Large intestine (tissue), 3 donors: ENCODE measurements around the gene CCDC126. TPM values are rescaled to one million over a fixed set of nuclear protein-coding genes. Genes with fewer than 3 reads are reported as not detected.

Source experiments
- DNase-seq, 2 donors: peaks; one replicate each; pipeline versions ENCODE4 v3.0.0 to v3.0.0-alpha.2; 2013
- H3K27ac ChIP-seq: one replicate; pipeline ENCODE4 v1.5.1; 2013; ENCODE audit warnings: low read length
- H3K27me3 ChIP-seq: 2 replicates; pipeline ENCODE4 v1.6.1; 2013; ENCODE audit warnings: low read length; ENCODE audit not compliant: control insufficient read depth, insufficient read depth
- H3K36me3 ChIP-seq: 2 replicates; pipeline ENCODE4 v1.6.1; 2013; ENCODE audit warnings: low read length; ENCODE audit not compliant: control insufficient read depth, insufficient read depth
- H3K4me1 ChIP-seq: one replicate; pipeline ENCODE4 v1.6.1; 2013; ENCODE audit warnings: low read length; ENCODE audit not compliant: control insufficient read depth, insufficient read depth
- H3K4me3 ChIP-seq: one replicate; pipeline ENCODE4 v1.5.1; 2013; ENCODE audit warnings: low read length
- H3K9me3 ChIP-seq: one replicate; pipeline ENCODE4 v1.6.1; 2013; ENCODE audit warnings: mild to moderate bottlenecking, low read depth, low read length, moderate library complexity; ENCODE audit not compliant: control insufficient read depth
- whole genome bisulfite sequencing: methylation state at CpG from one replicate; pipeline ENCODE4 v1.1.5; 2013; ENCODE audit warnings: low lambda C conversion rate; ENCODE audit not compliant: insufficient coverage; 5-methylcytosine and 5-hydroxymethylcytosine counted together
- polyA plus RNA-seq: library from polyadenylated mRNA; unstranded; fragments of 120-200 nt; gene quantifications from one replicate; pipeline ENCODE4 v1.2.1, GENCODE V29; 2013

The CCDC126 gene
- polyA plus RNA-seq, 1 donor: 24.6 TPM

GRCh38 chr7:23594879-23595604, 2.1 kb upstream of the CCDC126 start:
- no peak overlapping the region for H3K27ac ChIP-seq
- no peaks in the 10 kb centered on the region for H3K27me3 ChIP-seq
- H3K4me3 ChIP-seq: no peak overlapping the region
- peaks cover 6% of the 10 kb centered on the region for H3K4me1 ChIP-seq
- H3K36me3 ChIP-seq: no peaks in the 10 kb centered on the region
- no peaks in the 10 kb centered on the region for H3K9me3 ChIP-seq
- DNase-seq: no peak

- DNase-seq: peak in 1 of 2 donors; percentile 59
- peak overlapping the region; percentile 98 for H3K27ac ChIP-seq
- H3K4me3 ChIP-seq: peak overlapping the region; percentile 63
- H3K4me1 ChIP-seq: peaks cover 6% of the 10 kb centered on the region
- H3K9me3 ChIP-seq: no peaks in the 10 kb centered on the region
- 20% methylated on average over 1 of the region's 4 CpGs for WGBS
- no peaks in the 10 kb centered on the region for H3K36me3 ChIP-seq
- no peaks in the 10 kb centered on the region for H3K27me3 ChIP-seq
These were observed 1.1 kb downstream of the CCDC126 start for GRCh38 chr7:23598296-23598695.

GRCh38 chr7:23600236-23600635, 3.1 kb downstream of the CCDC126 start:
- H3K4me3 ChIP-seq: no peak overlapping the region
- no peak for DNase-seq
- no peaks in the 10 kb centered on the region for H3K27me3 ChIP-seq
- H3K4me1 ChIP-seq: peaks cover 6% of the 10 kb centered on the region
- WGBS: 100% methylated on average over 1 of the region's 4 CpGs
- H3K36me3 ChIP-seq: no peaks in the 10 kb centered on the region
- no peak overlapping the region for H3K27ac ChIP-seq
- H3K9me3 ChIP-seq: no peaks in the 10 kb centered on the region

GRCh38 chr7:23603632-23604295, 6.6 kb downstream of the CCDC126 start:
- peaks cover 13% of the 10 kb centered on the region for H3K4me1 ChIP-seq
- 60% methylated on average over 1 of the region's 4 CpGs for WGBS
- no peaks in the 10 kb centered on the region for H3K36me3 ChIP-seq
- H3K27me3 ChIP-seq: no peaks in the 10 kb centered on the region
- peak in 1 of 2 donors; percentile 12 for DNase-seq
- no peaks in the 10 kb centered on the region for H3K9me3 ChIP-seq
- no peak overlapping the region for H3K27ac ChIP-seq
- no peak overlapping the region for H3K4me3 ChIP-seq

DNA sequence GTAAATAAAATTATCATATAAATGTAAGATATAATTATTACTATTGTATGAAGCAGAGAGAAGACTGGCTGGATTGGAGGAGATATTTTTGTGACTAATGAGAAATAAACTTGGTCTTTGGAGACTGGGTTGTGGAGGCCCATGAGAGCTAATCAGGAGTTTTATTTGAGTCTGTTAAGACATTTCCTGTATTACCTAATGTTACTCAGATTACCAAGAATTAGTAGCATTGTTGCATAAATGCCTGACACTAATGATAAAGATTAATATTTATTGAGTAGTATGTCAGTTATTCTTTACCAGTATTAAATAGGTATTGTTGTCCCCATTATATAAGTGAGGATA, 7.1 kb downstream of the CCDC126 start:
- peaks cover 9% of the 10 kb centered on the region for H3K4me1 ChIP-seq
- no peak overlapping the region for H3K27ac ChIP-seq
- peak in 1 of 2 donors; percentile 30 for DNase-seq
- H3K9me3 ChIP-seq: no peaks in the 10 kb centered on the region
- no peaks in the 10 kb centered on the region for H3K36me3 ChIP-seq
- no peak overlapping the region for H3K4me3 ChIP-seq
- no peaks in the 10 kb centered on the region for H3K27me3 ChIP-seq

GRCh38 chr7:23607130-23607529, 9.9 kb downstream of the CCDC126 start:
- H3K27ac ChIP-seq: no peak overlapping the region
- H3K4me1 ChIP-seq: peaks cover 9% of the 10 kb centered on the region
- no peak overlapping the region for H3K4me3 ChIP-seq
- peak in 1 of 2 donors; percentile 34 for DNase-seq
- no peaks in the 10 kb centered on the region for H3K9me3 ChIP-seq
- peaks cover 2% of the 10 kb centered on the region for H3K36me3 ChIP-seq
- no peaks in the 10 kb centered on the region for H3K27me3 ChIP-seq

- peaks cover 9% of the 10 kb centered on the region for H3K4me1 ChIP-seq
- DNase-seq: no peak
- H3K27me3 ChIP-seq: no peaks in the 10 kb centered on the region
- no peak overlapping the region for H3K4me3 ChIP-seq
- WGBS: no CpG with 5 or more reads among the region's 8 CpGs
- H3K9me3 ChIP-seq: no peaks in the 10 kb centered on the region
- peaks cover 4% of the 10 kb centered on the region for H3K36me3 ChIP-seq
- no peak overlapping the region for H3K27ac ChIP-seq
These were observed 10.7 kb downstream of the CCDC126 start for GRCh38 chr7:23607866-23608265.

DNA sequence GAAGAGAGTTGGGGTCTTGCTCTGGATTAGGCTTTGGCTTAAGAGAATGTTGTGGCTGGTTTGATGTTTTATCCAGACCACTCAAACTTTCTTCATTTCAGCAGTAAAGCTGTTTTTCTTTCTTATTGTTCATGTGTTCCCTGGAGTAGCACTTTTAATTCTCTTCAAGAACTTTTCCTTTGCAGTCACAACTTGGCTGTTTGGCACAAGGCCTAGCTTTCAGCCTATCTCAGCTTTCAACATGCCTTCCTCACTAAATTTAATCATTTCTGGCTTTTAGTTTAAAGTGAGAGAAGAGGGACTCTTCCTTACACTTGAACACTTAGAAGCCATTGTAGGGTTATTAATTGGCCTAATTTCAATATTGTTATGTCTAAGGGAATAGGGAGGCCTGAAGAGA, 18.1 kb downstream of the CCDC126 start:
- peaks cover 7% of the 10 kb centered on the region for H3K36me3 ChIP-seq

GRCh38 chr7:23616593-23616992, 19.4 kb downstream of the CCDC126 start:
- 100% methylated on average over 1 of the region's 2 CpGs for WGBS
- no peak overlapping the region for H3K4me3 ChIP-seq
- H3K4me1 ChIP-seq: no peaks in the 10 kb centered on the region
- no peak overlapping the region for H3K27ac ChIP-seq
- no peak for DNase-seq
- H3K36me3 ChIP-seq: peaks cover 5% of the 10 kb centered on the region
- peaks cover 18% of the 10 kb centered on the region for H3K9me3 ChIP-seq
- H3K27me3 ChIP-seq: no peaks in the 10 kb centered on the region

More for the DNA sequence above, 18.1 kb downstream of the CCDC126 start:
- no peak overlapping the region for H3K27ac ChIP-seq
- H3K4me1 ChIP-seq: no peaks in the 10 kb centered on the region
- DNase-seq: no peak
- no peaks in the 10 kb centered on the region for H3K27me3 ChIP-seq
- peaks cover 18% of the 10 kb centered on the region for H3K9me3 ChIP-seq
- H3K4me3 ChIP-seq: no peak overlapping the region

DNA sequence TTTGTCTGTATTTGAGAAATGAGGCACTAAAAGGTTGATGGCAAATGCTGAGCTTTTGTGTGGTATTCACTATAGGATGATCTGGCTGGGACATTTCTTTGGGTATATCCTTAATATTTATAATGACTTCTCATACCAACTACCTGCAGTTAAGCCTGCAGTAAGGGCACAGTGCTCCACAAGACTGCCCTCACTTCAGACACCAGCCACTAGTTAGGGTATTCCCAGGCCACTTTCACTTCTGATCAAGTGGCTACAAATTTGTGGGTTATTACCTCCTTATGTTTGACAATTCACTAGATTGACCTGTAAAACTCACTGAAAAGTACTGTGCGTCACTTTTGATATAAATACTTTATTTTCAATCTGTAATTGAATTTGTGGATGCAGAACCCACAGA, 20.3 kb downstream of the CCDC126 start:
- no CpG with 5 or more reads among the region's 1 CpG for WGBS
- DNase-seq: no peak
- no peak overlapping the region for H3K4me3 ChIP-seq

GRCh38 chr7:23618241-23618640, 21.1 kb downstream of the CCDC126 start:
- H3K4me1 ChIP-seq: peaks cover 3% of the 10 kb centered on the region
- no peak overlapping the region for H3K4me3 ChIP-seq
- no peak for DNase-seq
- no peaks in the 10 kb centered on the region for H3K36me3 ChIP-seq
- H3K9me3 ChIP-seq: peaks cover 18% of the 10 kb centered on the region
- WGBS: no CpG with 5 or more reads among the region's 3 CpGs
- no peak overlapping the region for H3K27ac ChIP-seq
- H3K27me3 ChIP-seq: no peaks in the 10 kb centered on the region

More for the DNA sequence above, 20.3 kb downstream of the CCDC126 start:
- Histone ChIP-seq H3K9me3 (peaks cover 18% of the 10 kb centered on the region), H3K4me1 (no peaks in the 10 kb centered on the region), H3K36me3 (peaks cover 5% of the 10 kb centered on the region), H3K27ac (no peak overlapping the region), H3K27me3 (no peaks in the 10 kb centered on the region)
